Astrocyte (in vitro differentiated cells and primary cell): ENCODE measurements around the gene GPR137B. TPM values are rescaled to one million over a fixed set of nuclear protein-coding genes. Genes with fewer than 3 reads are reported as not detected.

Experiments
- DNase-seq: peaks from one replicate; pipeline ENCODE4 v3.0.0-alpha.2; 2010; ENCODE audit warnings: low read depth
- FAIRE-seq: peaks from 2 replicates; lab custom pipeline; 2011; peaks lifted over from hg19 to GRCh38; lab: Jason Lieb, UNC
- H2AFZ ChIP-seq: 2 replicates; pipeline ENCODE4 v1.6.0; 2012; ENCODE audit warnings: low read depth, low read length, inconsistent platforms
- H3K27ac ChIP-seq: 2 replicates; pipeline ENCODE4 v1.5.1; 2011; ENCODE audit warnings: low read depth, low read length, inconsistent platforms
- H3K27me3 ChIP-seq: 2 replicates; pipeline ENCODE4 v1.6.0; 2011; ENCODE audit warnings: low read length, inconsistent platforms; ENCODE audit not compliant: insufficient read depth
- H3K36me3 ChIP-seq: 2 replicates; pipeline ENCODE4 v1.5.1; 2011; ENCODE audit warnings: low read length, inconsistent platforms; ENCODE audit not compliant: insufficient read depth
- H3K4me1 ChIP-seq: 2 replicates; pipeline ENCODE4 v1.5.1; 2011; ENCODE audit warnings: low read length, inconsistent platforms; ENCODE audit not compliant: insufficient read depth
- H3K4me2 ChIP-seq: 2 replicates; pipeline ENCODE4 v1.6.0; 2012; ENCODE audit warnings: low read length, inconsistent platforms
- H3K4me3 ChIP-seq: 2 replicates; pipeline ENCODE4 v1.5.1; 2011; ENCODE audit warnings: low read depth, mild to moderate bottlenecking, low read length, inconsistent platforms; ENCODE audit not compliant: insufficient read depth
- H3K79me2 ChIP-seq: 2 replicates; pipeline ENCODE4 v1.6.0; 2012; ENCODE audit warnings: mild to moderate bottlenecking, low read length, inconsistent platforms; ENCODE audit not compliant: insufficient read depth
- H3K9ac ChIP-seq: 2 replicates; pipeline ENCODE4 v1.6.0; 2012; ENCODE audit warnings: mild to moderate bottlenecking, low read length, inconsistent platforms
- H3K9me3 ChIP-seq: 2 replicates; pipeline ENCODE4 v1.5.1; 2012; ENCODE audit warnings: low read depth, mild to moderate bottlenecking, low read length, inconsistent platforms; ENCODE audit not compliant: insufficient read depth
- H4K20me1 ChIP-seq: 2 replicates; pipeline ENCODE4 v1.6.0; 2012; ENCODE audit warnings: low read length, inconsistent platforms; ENCODE audit not compliant: insufficient read depth
- H3K27ac Mint-ChIP-seq: one replicate; pipeline ENCODE4 v1.8.0; 2021; ENCODE audit warnings: mild to moderate bottlenecking, mixed read lengths; ENCODE audit not compliant: unreplicated experiment
- H3K27me3 Mint-ChIP-seq: one replicate; pipeline ENCODE4 v1.8.0; 2021; ENCODE audit warnings: low read depth, mixed read lengths; ENCODE audit not compliant: unreplicated experiment
- H3K36me3 Mint-ChIP-seq: one replicate; pipeline ENCODE4 v1.8.0; 2021; ENCODE audit warnings: low read depth, mixed read lengths; ENCODE audit not compliant: unreplicated experiment
- H3K4me1 Mint-ChIP-seq: one replicate; pipeline ENCODE4 v1.8.0; 2021; ENCODE audit warnings: low read depth, mixed read lengths; ENCODE audit not compliant: unreplicated experiment
- H3K4me3 Mint-ChIP-seq: one replicate; pipeline ENCODE4 v1.8.0; 2021; ENCODE audit warnings: mild to moderate bottlenecking, moderate library complexity, mixed read lengths; ENCODE audit not compliant: unreplicated experiment
- H3K9me3 Mint-ChIP-seq: one replicate; pipeline ENCODE4 v1.8.0; 2021; ENCODE audit warnings: mild to moderate bottlenecking, mixed read lengths; ENCODE audit not compliant: unreplicated experiment
- CTCF ChIP-seq: IDR thresholded peaks from 2 replicates; pipeline ENCODE4 v1.5.1; 2011; ENCODE audit warnings: low read depth, mild to moderate bottlenecking, inconsistent platforms, low read length, moderate library complexity; ENCODE audit not compliant: insufficient read depth
- EZH2 ChIP-seq: IDR thresholded peaks from 2 replicates; pipeline ENCODE4 v1.6.1; 2012; ENCODE audit warnings: mild to moderate bottlenecking, low read length, inconsistent platforms; ENCODE audit not compliant: insufficient read depth
- total RNA-seq: library from RNA; stranded (reverse); gene quantifications from 2 replicates; pipeline ENCODE4 v1.2.1, GENCODE V29; 2021

The GPR137B gene
- total RNA-seq, 1 donor from 2014 or later = 12.9 TPM

GRCh38 chr1:236108027-236108648 is 34.2 kb upstream of the GPR137B start:
- Mint-ChIP-seq H3K9me3 (no peaks in the 10 kb centered on the region), H3K27me3 (peaks cover 6% of the 10 kb centered on the region), H3K27ac (no peak overlapping the region), H3K36me3 (peaks cover 3% of the 10 kb centered on the region), H3K4me3 (no peak overlapping the region), H3K4me1 (no peaks in the 10 kb centered on the region)
- H3K4me2 ChIP-seq = no peak overlapping the region
- no peak for FAIRE-seq
- no peaks in the 10 kb centered on the region for H3K79me2 ChIP-seq
- H4K20me1 ChIP-seq = no peaks in the 10 kb centered on the region
- no peaks in the 10 kb centered on the region for H3K9me3 ChIP-seq
- no peaks in the 10 kb centered on the region for H3K36me3 ChIP-seq
- H3K9ac ChIP-seq = no peak overlapping the region
- TF ChIP-seq CTCF (no peak), EZH2 (no peak)
- DNase-seq = no peak
- no peak overlapping the region for H2AFZ ChIP-seq
- no peaks in the 10 kb centered on the region for H3K4me1 ChIP-seq
- no peak overlapping the region for H3K27ac ChIP-seq
- H3K4me3 ChIP-seq = no peak overlapping the region
- H3K27me3 ChIP-seq = no peaks in the 10 kb centered on the region

GRCh38 chr1:236110137-236110536 is 32.2 kb upstream of the GPR137B start:
- no peak overlapping the region for H3K4me3 Mint-ChIP-seq
- peaks cover 2% of the 10 kb centered on the region for H3K27me3 Mint-ChIP-seq
- Histone ChIP-seq H3K36me3 (no peaks in the 10 kb centered on the region), H3K9ac (no peak overlapping the region), H3K79me2 (no peaks in the 10 kb centered on the region), H3K4me2 (no peak overlapping the region), H3K9me3 (no peaks in the 10 kb centered on the region), H3K27me3 (no peaks in the 10 kb centered on the region), H3K4me3 (no peak overlapping the region), H3K27ac (no peak overlapping the region), H2AFZ (no peak overlapping the region), H3K4me1 (no peaks in the 10 kb centered on the region), H4K20me1 (no peaks in the 10 kb centered on the region)
- no peak overlapping the region for H3K27ac Mint-ChIP-seq
- DNase-seq (no peak), FAIRE-seq (no peak)
- peaks cover 3% of the 10 kb centered on the region for H3K36me3 Mint-ChIP-seq
- H3K9me3 Mint-ChIP-seq = no peaks in the 10 kb centered on the region
- TF ChIP-seq EZH2 = no peak
- no peak for TF ChIP-seq CTCF
- no peaks in the 10 kb centered on the region for H3K4me1 Mint-ChIP-seq
